Smooth muscle cell (in vitro differentiated cells): Measurements from ENCODE around the gene MFGE8. TPM values are rescaled to one million over a fixed set of nuclear protein-coding genes. Genes with fewer than 3 reads are reported as not detected.

Experiments
- DNase-seq: peaks from one replicate; lab custom pipeline; 2025; ENCODE audit not compliant: unreplicated experiment; lab: John Stamatoyannopoulos, UW
- H2AFZ ChIP-seq: fragments of 200-600 bp; sonication (generic); 2 replicates; pipeline ENCODE4 v1.6.0; 2016; ENCODE audit warnings: antibody characterized with exemption, low read depth, mild to moderate bottlenecking
- H3F3A ChIP-seq: fragments of 200-600 bp; sonication (generic); 2 replicates; pipeline ENCODE4 v1.6.0; 2017; ENCODE audit warnings: antibody characterized with exemption, low read depth
- H3K27ac ChIP-seq: fragments of 200-600 bp; sonication (generic); 2 replicates; pipeline ENCODE4 v1.5.1; 2016; ENCODE audit warnings: low read depth, mild to moderate bottlenecking
- H3K27me3 ChIP-seq: fragments of 200-600 bp; sonication (generic); 2 replicates; pipeline ENCODE4 v1.6.1; 2016; ENCODE audit warnings: low read depth, mild to moderate bottlenecking
- H3K36me3 ChIP-seq: fragments of 200-600 bp; sonication (generic); 2 replicates; pipeline ENCODE4 v1.5.1; 2016; ENCODE audit warnings: low read depth
- H3K4me1 ChIP-seq: fragments of 200-600 bp; sonication (generic); 2 replicates; pipeline ENCODE4 v1.5.1; 2016; ENCODE audit warnings: low read depth
- H3K4me2 ChIP-seq: fragments of 200-600 bp; sonication (generic); 2 replicates; pipeline ENCODE4 v1.6.0; 2016; ENCODE audit warnings: mild to moderate bottlenecking
- H3K4me3 ChIP-seq: fragments of 200-600 bp; sonication (generic); 2 replicates; pipeline ENCODE4 v1.5.1; 2016; ENCODE audit warnings: mild to moderate bottlenecking
- H3K79me2 ChIP-seq: fragments of 200-600 bp; sonication (generic); 2 replicates; pipeline ENCODE4 v1.6.0; 2016; ENCODE audit warnings: low read depth, mild to moderate bottlenecking
- H3K9ac ChIP-seq: fragments of 200-600 bp; sonication (generic); 2 replicates; pipeline ENCODE4 v1.6.0; 2016; ENCODE audit warnings: low read depth
- H3K9me3 ChIP-seq: fragments of 200-600 bp; sonication (generic); replicated peaks from 2 replicates; pipeline ENCODE4 v1.5.1; 2016; ENCODE audit warnings: low read depth
- H4K20me1 ChIP-seq: fragments of 200-600 bp; sonication (generic); 2 replicates; pipeline ENCODE4 v1.6.0; 2016; ENCODE audit warnings: low read depth
- CTCF ChIP-seq: fragments of 200-600 bp; sonication (generic); IDR thresholded peaks from 2 replicates; pipeline ENCODE4 v1.5.1; 2017; ENCODE audit warnings: borderline replicate concordance, mild to moderate bottlenecking, antibody characterized with exemption; ENCODE audit not compliant: insufficient read depth, poor library complexity, severe bottlenecking
- WGBS: methylation state at CpG from one replicate; pipeline ENCODE4 v1.1.7; 2016; ENCODE audit warnings: low lambda C conversion rate; 5-methylcytosine and 5-hydroxymethylcytosine counted together
- polyA plus RNA-seq: library from polyadenylated mRNA; unstranded; fragments of >200 nt; fragmentation: Nextera tagmentation; extraction: Ambion mirVana; gene quantifications from 2 replicates; pipeline ENCODE4 v1.2.1, GENCODE V29; 2016
- total RNA-seq: library from RNA; depleted of rRNA; stranded (reverse); fragments of >200 nt; gene quantifications from 2 replicates; pipeline ENCODE4 v1.2.3, GENCODE V29; 2014

MFGE8 gene
- total and polyA plus RNA-seq, 2 experiments from 2014 or later = 185 to 237 TPM

GRCh38 chr15:88873786-88874185 lies 39.4 kb downstream of the MFGE8 start:
- Histone ChIP-seq H3K4me1 (no peaks in the 10 kb centered on the region), H3K4me3 (no peak overlapping the region), H3K79me2 (no peaks in the 10 kb centered on the region), H3K36me3 (no peaks in the 10 kb centered on the region), H3F3A (no peaks in the 10 kb centered on the region), H3K27ac (no peak overlapping the region), H3K4me2 (no peak overlapping the region), H3K9me3 (no peaks in the 10 kb centered on the region), H2AFZ (no peak overlapping the region), H3K9ac (no peak overlapping the region), H3K27me3 (no peaks in the 10 kb centered on the region), H4K20me1 (no peaks in the 10 kb centered on the region)
- no peak for DNase-seq
- no peak for TF ChIP-seq CTCF
- WGBS = 92% methylated on average over 13 of the region's 13 CpGs

- Histone ChIP-seq H4K20me1 (no peaks in the 10 kb centered on the region), H3K36me3 (no peaks in the 10 kb centered on the region), H3K4me3 (no peak overlapping the region), H3F3A (no peaks in the 10 kb centered on the region), H3K4me1 (no peaks in the 10 kb centered on the region), H3K9ac (no peak overlapping the region), H3K27me3 (no peaks in the 10 kb centered on the region), H2AFZ (no peak overlapping the region), H3K4me2 (no peak overlapping the region), H3K79me2 (no peaks in the 10 kb centered on the region), H3K27ac (no peak overlapping the region), H3K9me3 (no peaks in the 10 kb centered on the region)
- no peak for TF ChIP-seq CTCF
- WGBS = 65% methylated on average over 9 of the region's 9 CpGs
- no peak for DNase-seq
Observed at GRCh38 chr15:88872706-88873105, 40.5 kb downstream of the MFGE8 start.

DNA sequence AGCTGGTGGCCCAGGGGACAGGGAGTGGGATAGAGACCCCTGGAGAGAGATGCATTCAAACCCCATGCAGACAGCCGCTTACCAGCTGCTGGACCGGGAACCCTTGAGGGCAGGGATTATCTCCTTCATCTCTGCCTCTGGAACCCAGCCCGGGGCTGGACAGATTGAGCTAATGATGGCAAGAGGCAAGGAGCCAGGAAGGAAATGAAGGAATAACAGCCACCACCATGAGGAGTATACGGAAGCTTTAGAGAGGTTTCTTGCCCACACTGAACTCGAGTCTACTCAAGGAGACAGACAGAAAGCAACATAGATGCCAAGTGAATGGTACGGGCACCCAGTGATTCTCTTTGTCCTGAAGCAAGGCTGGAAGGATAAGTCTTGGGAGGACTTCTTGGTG lies 41.1 kb downstream of the MFGE8 start:
- Histone ChIP-seq H3K4me2 (no peak overlapping the region), H3K4me3 (no peak overlapping the region), H3K9me3 (no peaks in the 10 kb centered on the region), H3F3A (no peaks in the 10 kb centered on the region), H2AFZ (no peak overlapping the region), H3K4me1 (no peaks in the 10 kb centered on the region), H3K9ac (no peak overlapping the region), H3K27ac (no peak overlapping the region), H3K79me2 (no peaks in the 10 kb centered on the region), H3K36me3 (no peaks in the 10 kb centered on the region), H4K20me1 (no peaks in the 10 kb centered on the region), H3K27me3 (no peaks in the 10 kb centered on the region)
- DNase-seq = no peak
- WGBS = 86% methylated on average over 6 of the region's 6 CpGs
- TF ChIP-seq CTCF = no peak

- Histone ChIP-seq H4K20me1 (no peaks in the 10 kb centered on the region), H3K9me3 (no peaks in the 10 kb centered on the region), H3K9ac (no peak overlapping the region), H3K79me2 (no peaks in the 10 kb centered on the region), H3K4me3 (no peak overlapping the region), H3K27ac (no peak overlapping the region), H2AFZ (no peak overlapping the region), H3F3A (no peaks in the 10 kb centered on the region), H3K4me1 (no peaks in the 10 kb centered on the region), H3K36me3 (no peaks in the 10 kb centered on the region), H3K27me3 (no peaks in the 10 kb centered on the region), H3K4me2 (no peak overlapping the region)
- 92% methylated on average over 14 of the region's 14 CpGs for WGBS
- no peak for TF ChIP-seq CTCF
- DNase-seq = no peak
Observed at GRCh38 chr15:88871313-88871712, 41.9 kb downstream of the MFGE8 start.
